Thoracic aorta (tissue), 2 donors: Measurements from ENCODE around the gene MYOZ1. TPM values are rescaled to one million over a fixed set of nuclear protein-coding genes. Genes with fewer than 3 reads are reported as not detected.

ENCODE experiments used
- ATAC-seq: fragments of 150-250 bp; one replicate; pipeline ENCODE4 v1.8.0; 2017; ENCODE audit warnings: low read depth; ENCODE audit not compliant: insufficient number of reproducible peaks, low FRiP score
- DNase-seq: peaks from one replicate; pipeline ENCODE4 v3.0.0-alpha.2; 2020; ENCODE audit warnings: low spot score
- H3K27ac ChIP-seq, 2 donors: fragments of 200-600 bp; sonication (generic); 1 replicate in 1 of 2; 2 replicates in 1 of 2; pipeline ENCODE4 v1.5.1; 2016; ENCODE audit warnings: mild to moderate bottlenecking in 2 of 2, moderate library complexity in 2 of 2
- H3K27me3 ChIP-seq: fragments of 200-600 bp; sonication (generic); replicated peaks from 2 replicates; pipeline ENCODE4 v1.6.0; 2016; ENCODE audit warnings: mild to moderate bottlenecking; ENCODE audit not compliant: insufficient read depth
- H3K36me3 ChIP-seq: fragments of 200-600 bp; sonication (generic); one replicate; pipeline ENCODE4 v1.5.1; 2016
- H3K4me1 ChIP-seq, 2 donors: fragments of 200-600 bp; sonication (generic); 1 replicate in 1 of 2; 2 replicates in 1 of 2; pipeline versions ENCODE4 v1.5.1 to v1.6.0; 2016; ENCODE audit warnings: low read depth in 2 of 2, mild to moderate bottlenecking in 1 of 2; ENCODE audit not compliant: control insufficient read depth in 1 of 2
- H3K4me3 ChIP-seq: fragments of 200-600 bp; sonication (generic); 2 replicates; pipeline ENCODE4 v1.5.1; 2016; ENCODE audit warnings: mild to moderate bottlenecking
- H3K9me3 ChIP-seq: fragments of 200-600 bp; sonication (generic); 2 replicates; pipeline ENCODE4 v1.5.1; 2016
- total RNA-seq, 2 donors: library from RNA; depleted of rRNA; stranded (reverse); fragments of >200 nt; gene quantifications; one replicate each; pipeline versions ENCODE4 v1.1.0 to v1.2.3, GENCODE V29; 2016
- TF ChIP-seq, protein P1 (sequence below): fragments of 200-600 bp; sonication (generic); IDR thresholded peaks from one replicate; pipeline ENCODE4 v1.5.1; 2019; ENCODE audit warnings: antibody characterized with exemption

Gene MYOZ1
- total RNA-seq, 2 donors from 2014 or later = 5.9 to 14.2 TPM

DNA sequence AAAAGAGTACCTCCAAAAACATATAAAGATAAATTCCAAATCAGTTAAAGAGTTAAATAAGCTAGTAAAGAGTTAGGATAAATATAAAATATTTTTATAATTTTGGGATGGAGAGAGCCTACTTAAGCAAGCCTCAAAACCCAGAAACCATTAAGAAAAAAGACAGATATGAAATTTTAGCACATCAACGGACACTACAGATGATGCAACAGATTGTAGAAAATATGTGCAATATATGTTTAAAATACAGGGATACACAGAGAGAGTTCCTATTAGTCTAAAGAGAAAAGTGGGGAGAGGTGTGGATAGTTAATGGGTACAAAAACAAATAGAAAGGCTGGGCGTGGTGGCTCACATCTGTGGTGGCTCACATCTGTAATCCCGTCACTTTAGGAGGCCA lies 26.6 kb downstream of the MYOZ1 start:
- DNase-seq (no peak), ATAC-seq (no peak)
- Histone ChIP-seq H3K4me3 (no peak overlapping the region), H3K27ac (no peak overlapping the region), H3K27me3 (no peaks in the 10 kb centered on the region), H3K4me1 (no peaks in the 10 kb centered on the region), H3K36me3 (no peaks in the 10 kb centered on the region), H3K9me3 (no peaks in the 10 kb centered on the region)
- TF ChIP-seq, protein P1, sequence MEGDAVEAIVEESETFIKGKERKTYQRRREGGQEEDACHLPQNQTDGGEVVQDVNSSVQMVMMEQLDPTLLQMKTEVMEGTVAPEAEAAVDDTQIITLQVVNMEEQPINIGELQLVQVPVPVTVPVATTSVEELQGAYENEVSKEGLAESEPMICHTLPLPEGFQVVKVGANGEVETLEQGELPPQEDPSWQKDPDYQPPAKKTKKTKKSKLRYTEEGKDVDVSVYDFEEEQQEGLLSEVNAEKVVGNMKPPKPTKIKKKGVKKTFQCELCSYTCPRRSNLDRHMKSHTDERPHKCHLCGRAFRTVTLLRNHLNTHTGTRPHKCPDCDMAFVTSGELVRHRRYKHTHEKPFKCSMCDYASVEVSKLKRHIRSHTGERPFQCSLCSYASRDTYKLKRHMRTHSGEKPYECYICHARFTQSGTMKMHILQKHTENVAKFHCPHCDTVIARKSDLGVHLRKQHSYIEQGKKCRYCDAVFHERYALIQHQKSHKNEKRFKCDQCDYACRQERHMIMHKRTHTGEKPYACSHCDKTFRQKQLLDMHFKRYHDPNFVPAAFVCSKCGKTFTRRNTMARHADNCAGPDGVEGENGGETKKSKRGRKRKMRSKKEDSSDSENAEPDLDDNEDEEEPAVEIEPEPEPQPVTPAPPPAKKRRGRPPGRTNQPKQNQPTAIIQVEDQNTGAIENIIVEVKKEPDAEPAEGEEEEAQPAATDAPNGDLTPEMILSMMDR = no peak

DNA sequence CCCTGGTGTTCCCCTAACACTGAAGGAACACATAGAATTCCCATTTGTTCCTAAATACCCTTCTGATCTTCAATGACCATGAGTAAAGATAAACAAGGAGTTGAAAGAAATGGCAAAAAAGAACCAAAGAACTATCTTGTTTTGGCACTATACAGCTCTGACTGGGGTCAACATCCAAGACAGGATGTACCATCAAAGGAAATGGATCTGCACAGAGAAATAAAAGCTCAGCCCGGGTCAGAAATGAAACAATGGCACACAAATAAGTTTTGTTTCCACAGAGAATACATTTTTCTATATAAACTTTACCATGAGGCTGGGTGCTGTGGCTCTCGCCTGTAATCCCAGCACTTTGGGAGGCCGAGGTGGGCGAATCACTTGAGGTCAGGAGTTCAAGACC lies 32.2 kb downstream of the MYOZ1 start:
- Histone ChIP-seq H3K27ac (no peak overlapping the region), H3K4me1 (no peaks in the 10 kb centered on the region), H3K4me3 (no peak overlapping the region), H3K36me3 (no peaks in the 10 kb centered on the region), H3K9me3 (no peaks in the 10 kb centered on the region), H3K27me3 (no peaks in the 10 kb centered on the region)
- DNase-seq (no peak), ATAC-seq (no peak)
- TF ChIP-seq, protein P1 = no peak

DNA sequence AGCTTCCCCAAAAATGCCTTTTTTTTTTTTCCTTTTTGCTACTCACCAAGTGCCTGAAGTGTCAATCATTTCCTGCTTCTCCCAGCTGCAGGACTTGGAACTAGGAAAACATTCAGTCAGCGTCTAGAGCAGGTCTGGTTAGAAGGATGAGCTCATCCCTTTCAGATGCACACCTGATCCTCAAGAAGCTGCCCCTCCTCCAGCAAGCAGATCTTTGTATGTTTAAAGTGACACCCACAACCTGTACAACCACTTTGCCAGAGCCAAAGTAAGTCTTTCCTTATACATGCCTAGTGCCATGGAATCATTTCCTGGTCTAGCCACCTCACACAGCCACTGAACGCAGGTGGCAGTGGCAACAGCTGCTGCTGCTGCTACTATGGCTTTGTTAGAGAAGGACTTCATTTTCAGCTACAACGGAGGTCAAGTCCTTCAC lies 39.8 kb downstream of the MYOZ1 start:
- ATAC-seq = no peak
- TF ChIP-seq, protein P1 = no peak

DNA sequence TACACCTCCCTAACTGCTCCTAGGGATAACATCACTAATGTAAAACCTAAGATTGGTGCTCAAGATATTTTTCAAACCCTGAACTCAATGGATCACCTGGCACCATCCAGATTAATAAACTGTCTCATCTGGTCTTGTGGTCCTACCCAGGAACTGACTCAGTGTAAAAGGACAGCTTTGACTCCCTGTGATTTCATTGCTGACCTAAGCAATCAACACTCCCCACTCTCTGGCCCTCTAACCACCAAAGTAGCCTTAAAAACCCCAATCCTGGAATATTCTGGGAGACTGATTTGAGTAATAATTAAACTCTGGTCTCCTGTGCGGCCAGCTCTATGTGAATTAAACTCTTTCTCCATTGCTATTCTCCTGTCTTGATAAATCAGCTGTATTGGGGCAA lies 43.9 kb downstream of the MYOZ1 start:
- ATAC-seq (no peak), DNase-seq (no peak)
- Histone ChIP-seq H3K4me1 (peaks cover 0 to under 1% of the 10 kb centered on the region in 2 donors), H3K9me3 (no peaks in the 10 kb centered on the region), H3K27me3 (no peaks in the 10 kb centered on the region), H3K4me3 (no peak overlapping the region), H3K36me3 (no peaks in the 10 kb centered on the region), H3K27ac (no peak overlapping the region)
- TF ChIP-seq, protein P1 = no peak

More for the DNA sequence above, 39.8 kb downstream of the MYOZ1 start:
- Histone ChIP-seq H3K36me3 (no peaks in the 10 kb centered on the region), H3K27ac (no peak overlapping the region), H3K27me3 (no peaks in the 10 kb centered on the region), H3K4me1 (no peaks in the 10 kb centered on the region), H3K4me3 (no peak overlapping the region), H3K9me3 (no peaks in the 10 kb centered on the region)
- DNase-seq = no peak

DNA sequence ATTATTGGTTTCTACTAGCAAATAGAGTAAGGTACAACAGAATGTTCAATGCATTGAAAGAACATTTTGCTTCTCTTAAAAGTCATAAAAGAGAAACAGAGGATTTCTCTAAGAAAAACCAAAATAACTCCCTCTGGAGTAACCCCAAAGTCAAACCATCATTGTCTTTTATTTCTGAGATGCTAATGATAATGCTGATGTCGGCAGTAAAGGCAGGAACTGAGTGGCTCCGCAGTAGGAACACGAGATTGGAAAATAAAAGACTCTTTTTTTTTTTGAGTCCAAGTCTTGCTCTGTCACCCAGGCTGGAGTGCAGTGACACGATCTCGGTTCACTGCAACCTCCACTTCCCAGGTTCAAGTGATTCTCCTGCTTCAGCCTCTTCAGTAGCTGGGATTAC lies 47.5 kb downstream of the MYOZ1 start:
- H3K4me1 ChIP-seq = peaks cover 12 to 20% of the 10 kb centered on the region in 2 donors
- no peak overlapping the region for H3K27ac ChIP-seq
- TF ChIP-seq, protein P1 = no peak
- no peaks in the 10 kb centered on the region for H3K27me3 ChIP-seq
- H3K4me3 ChIP-seq = no peak overlapping the region
- ATAC-seq = no peak
- no peaks in the 10 kb centered on the region for H3K9me3 ChIP-seq
- no peaks in the 10 kb centered on the region for H3K36me3 ChIP-seq
- no peak for DNase-seq
